H1 (cell line): ENCODE results near the gene CELA2A. TPM values are rescaled to one million over a fixed set of nuclear protein-coding genes. Genes with fewer than 3 reads are reported as not detected.

ENCODE experiments used
- CTCF ChIA-PET: fragments of 300-600 bp; sonication (Branson Sonifier 250); formaldehyde crosslinking; loops from one replicate; lab custom pipeline; 2021; ENCODE audit not compliant: partially characterized antibody; lab: Charles Lee
- POLR2A ChIA-PET: fragments of 300-600 bp; sonication (Branson Sonifier 250); formaldehyde crosslinking; loops from one replicate; lab custom pipeline; 2021; ENCODE audit warnings: inconsistent platforms; ENCODE audit not compliant: partially characterized antibody; lab: Charles Lee
- DNase-seq, 2 experiments: peaks; one replicate each; pipeline versions ENCODE4 v3.0.0 to v3.0.0-alpha.2; 2010 to 2022; ENCODE audit warnings: low spot score in 2 of 2, low read depth in 1 of 2, mixed read lengths in 1 of 2
- FAIRE-seq: peaks from 2 replicates; lab custom pipeline; 2011; peaks lifted over from hg19 to GRCh38; lab: Jason Lieb, UNC
- H2AFZ ChIP-seq: 2 replicates; pipeline ENCODE4 v1.8.1; 2012; ENCODE audit warnings: low read length, inconsistent platforms
- H2AK5ac ChIP-seq: 2 replicates; pipeline ENCODE4 v1.6.1; 2013; ENCODE audit warnings: low read depth, low read length
- H2BK120ac ChIP-seq: replicated peaks from 2 replicates; pipeline ENCODE3; 2013; ENCODE audit warnings: low read depth, low read length, inconsistent platforms
- H2BK12ac ChIP-seq: 2 replicates; pipeline ENCODE4 v1.6.1; 2013; ENCODE audit warnings: low read depth, low read length
- H2BK15ac ChIP-seq: 2 replicates; pipeline ENCODE4 v1.6.1; 2013; ENCODE audit warnings: low read length
- H2BK20ac ChIP-seq: 2 replicates; pipeline ENCODE4 v1.6.1; 2013; ENCODE audit warnings: low read length
- H2BK5ac ChIP-seq: 2 replicates; pipeline ENCODE4 v1.6.1; 2013; ENCODE audit warnings: low read depth, low read length
- H3K14ac ChIP-seq: 2 replicates; pipeline ENCODE4 v1.6.1; 2013; ENCODE audit warnings: inconsistent platforms; ENCODE audit not compliant: insufficient read length
- H3K18ac ChIP-seq: 2 replicates; pipeline ENCODE4 v1.6.1; 2013; ENCODE audit warnings: low read length; ENCODE audit errors: extremely low read depth
- H3K23ac ChIP-seq: 2 replicates; pipeline ENCODE4 v1.6.1; 2013; ENCODE audit warnings: inconsistent platforms; ENCODE audit not compliant: insufficient read length
- H3K23me2 ChIP-seq: 2 replicates; pipeline ENCODE4 v1.6.1; 2013; ENCODE audit warnings: low read depth, low read length
- H3K27ac ChIP-seq: 2 replicates; pipeline ENCODE4 v1.6.1; 2011; ENCODE audit warnings: low read depth, low read length, inconsistent platforms
- H3K27me3 ChIP-seq, 4 experiments: replicated peaks in 1 of 4; 1 replicate in 1 of 4; 2 replicates in 3 of 4; pipeline versions ENCODE4 v1.6.1 to v1.8.1; 2011 to 2013; ENCODE audit warnings: low read length in 3 of 4, mild to moderate bottlenecking in 3 of 4, inconsistent platforms in 2 of 4, mixed read lengths in 2 of 4, moderate library complexity in 1 of 4; ENCODE audit not compliant: control insufficient read depth in 3 of 4, insufficient read depth in 3 of 4; ENCODE audit errors: extremely low read depth in 1 of 4
- H3K36me3 ChIP-seq, 4 experiments: 2 replicates each; pipeline versions ENCODE4 v1.6.1 to v1.8.1; 2011 to 2013; ENCODE audit warnings: mild to moderate bottlenecking in 4 of 4, low read length in 3 of 4, moderate library complexity in 2 of 4, control low read depth in 1 of 4, inconsistent platforms in 1 of 4; ENCODE audit not compliant: insufficient read depth in 4 of 4, control insufficient read depth in 2 of 4
- H3K4ac ChIP-seq: replicated peaks from 2 replicates; pipeline ENCODE3; 2013; ENCODE audit warnings: low read length, low read depth, mixed read lengths, inconsistent platforms; ENCODE audit not compliant: insufficient read length
- H3K4me1 ChIP-seq, 4 experiments: replicated peaks in 1 of 4; 1 replicate in 1 of 4; 2 replicates in 3 of 4; pipeline versions ENCODE4 v1.6.1 to v1.8.1; 2011 to 2013; ENCODE audit warnings: low read length in 3 of 4, inconsistent platforms in 2 of 4, mixed read lengths in 1 of 4; ENCODE audit not compliant: insufficient read depth in 4 of 4, control insufficient read depth in 3 of 4
- H3K4me2 ChIP-seq, 2 experiments: 2 replicates each; pipeline versions ENCODE4 v1.6.1 to v1.8.1; 2011 to 2013; ENCODE audit warnings: low read depth in 2 of 2, low read length in 2 of 2, control low read depth in 1 of 2, inconsistent platforms in 1 of 2, mild to moderate bottlenecking in 1 of 2; ENCODE audit not compliant: insufficient read depth in 1 of 2
- H3K4me3 ChIP-seq, 4 experiments: fragments of 200-600, 300-600 bp in 1 of 4; sonication (generic), shearing (Covaris generic), sonication (Bioruptor Twin) in 1 of 4; 2 replicates each; pipeline versions ENCODE4 v1.5.1 to v1.8.1; 2011 to 2016; ENCODE audit warnings: low read length in 4 of 4, low read depth in 3 of 4, control low read depth in 2 of 4, inconsistent platforms in 2 of 4, mild to moderate bottlenecking in 2 of 4, mixed read lengths in 1 of 4, moderate library complexity in 1 of 4; ENCODE audit not compliant: insufficient read depth in 2 of 4; ENCODE audit errors: extremely low read depth in 1 of 4
- H3K56ac ChIP-seq: replicated peaks from 2 replicates; pipeline ENCODE3; 2013; ENCODE audit warnings: low read depth, mild to moderate bottlenecking, mixed read lengths, low read length, inconsistent platforms; ENCODE audit not compliant: insufficient read length
- H3K79me1 ChIP-seq: 2 replicates; pipeline ENCODE4 v1.6.1; 2013; ENCODE audit warnings: low read depth, low read length, control low read depth
- H3K79me2 ChIP-seq, 2 experiments: 2 replicates each; pipeline versions ENCODE4 v1.6.1 to v1.8.1; 2012 to 2013; ENCODE audit warnings: low read length in 2 of 2, mild to moderate bottlenecking in 2 of 2, inconsistent platforms in 1 of 2; ENCODE audit not compliant: insufficient read depth in 2 of 2, control insufficient read depth in 1 of 2
- H3K9ac ChIP-seq, 4 experiments: replicated peaks in 1 of 4; 1 replicate in 1 of 4; 2 replicates in 3 of 4; pipeline versions ENCODE4 v1.6.1 to v1.8.1; 2011 to 2013; ENCODE audit warnings: low read depth in 3 of 4, low read length in 3 of 4, control low read depth in 2 of 4, mild to moderate bottlenecking in 2 of 4, moderate library complexity in 2 of 4, inconsistent platforms in 1 of 4; ENCODE audit errors: extremely low read depth in 1 of 4
- H3K9me3 ChIP-seq, 2 experiments: 2 replicates each; pipeline versions ENCODE4 v1.6.1 to v1.8.1; 2012 to 2013; ENCODE audit warnings: mild to moderate bottlenecking in 2 of 2, moderate library complexity in 2 of 2, control low read depth in 1 of 2, inconsistent platforms in 1 of 2, low read depth in 1 of 2, low read length in 1 of 2, mixed read lengths in 1 of 2; ENCODE audit not compliant: insufficient read depth in 2 of 2
- H4K20me1 ChIP-seq, 2 experiments: replicated peaks in 1 of 2; 2 replicates each; pipeline versions ENCODE3 to v1.8.1; 2011 to 2013; ENCODE audit warnings: inconsistent platforms in 2 of 2, low read length in 2 of 2, mild to moderate bottlenecking in 1 of 2; ENCODE audit not compliant: insufficient read depth in 2 of 2, control insufficient read depth in 1 of 2
- H4K5ac ChIP-seq: 2 replicates; pipeline ENCODE4 v1.6.1; 2013; ENCODE audit warnings: low read length, low read depth, mixed read lengths, inconsistent platforms; ENCODE audit not compliant: insufficient read length
- H4K8ac ChIP-seq: 2 replicates; pipeline ENCODE4 v1.8.0; 2013; ENCODE audit warnings: mild to moderate bottlenecking, moderate library complexity, low read length, inconsistent platforms; ENCODE audit not compliant: insufficient read depth; ENCODE audit errors: extremely low read depth
- H4K91ac ChIP-seq: replicated peaks from 2 replicates; pipeline ENCODE3; 2013; ENCODE audit warnings: low read length, mixed read lengths, inconsistent platforms; ENCODE audit not compliant: insufficient read length
- ATF2 ChIP-seq: IDR thresholded peaks from 2 replicates; pipeline ENCODE4 v1.6.1; 2012; ENCODE audit warnings: low read length, inconsistent platforms
- CBX5 ChIP-seq: fragments of 300-800, 300-1000 bp; sonication (generic); IDR thresholded peaks from 2 replicates; pipeline ENCODE4 v1.7.1; 2016; ENCODE audit warnings: antibody characterized with exemption, low read length, low read depth
- EZH2 ChIP-seq: fragments of 200-600 bp; sonication (generic); IDR thresholded peaks from 2 replicates; pipeline ENCODE4 v1.7.1; 2012; ENCODE audit warnings: low read depth, mild to moderate bottlenecking, moderate library complexity, low read length, inconsistent platforms; ENCODE audit not compliant: severe bottlenecking
- MAX ChIP-seq: IDR thresholded peaks from 2 replicates; pipeline ENCODE4 v1.6.1; 2012; ENCODE audit warnings: inconsistent platforms
- RNF2 ChIP-seq: fragments of 200-900, 300-1000 bp; sonication (generic); IDR thresholded peaks from 2 replicates; pipeline ENCODE4 v1.7.1; 2016; ENCODE audit warnings: borderline replicate concordance, low read depth, mild to moderate bottlenecking, antibody characterized with exemption, low read length; ENCODE audit not compliant: poor library complexity, severe bottlenecking; ENCODE audit errors: missing control alignments
- RXRA ChIP-seq: IDR thresholded peaks from 2 replicates; pipeline ENCODE4 v1.6.1; 2011; ENCODE audit warnings: low read depth, mild to moderate bottlenecking, low read length, moderate library complexity; ENCODE audit not compliant: insufficient read depth
- SP1 ChIP-seq: IDR thresholded peaks from 2 replicates; pipeline ENCODE4 v1.6.1; 2011; ENCODE audit warnings: low read depth, low read length
- TAF1 ChIP-seq: IDR thresholded peaks from 2 replicates; pipeline ENCODE4 v1.6.1; 2011; ENCODE audit warnings: mild to moderate bottlenecking, low read depth, low read length
- TBP ChIP-seq: IDR thresholded peaks from 2 replicates; pipeline ENCODE4 v1.6.1; 2011; ENCODE audit warnings: low read depth, low read length, improper control_type of control experiment
- TCF12 ChIP-seq: IDR thresholded peaks from 2 replicates; pipeline ENCODE4 v1.6.1; 2011; ENCODE audit warnings: low read depth, mild to moderate bottlenecking, low read length
- USF2 ChIP-seq: IDR thresholded peaks from 2 replicates; pipeline ENCODE4 v1.6.1; 2011; ENCODE audit warnings: low read length, improper control_type of control experiment
- WGBS, 2 experiments: shearing (Covaris generic) in 1 of 2; methylation state at CpG; one replicate each; pipeline versions ENCODE4 v1.1.6 to v1.1.7; 2013 to 2015; ENCODE audit warnings: low lambda C conversion rate in 2 of 2, mixed read lengths in 2 of 2, inconsistent platforms in 1 of 2, low coverage in 1 of 2, missing lambda C conversion rate in 1 of 2; ENCODE audit not compliant: insufficient replicate concordance in 2 of 2, insufficient coverage in 1 of 2, insufficient read length in 1 of 2; ENCODE audit errors: extremely low coverage in 1 of 2, missing lambda C conversion rate in 1 of 2; 5-methylcytosine and 5-hydroxymethylcytosine counted together
- polyA plus RNA-seq, 7 experiments: library from polyadenylated mRNA; depleted of rRNA in 3 of 7; stranded (reverse) in 5 of 7; unstranded in 2 of 7; fragments of >200 nt in 5 of 7; fragments of 200-250 nt in 2 of 7; gene quantifications; 1 replicate in 5 of 7; 2 replicates in 1 of 7; 4 replicates in 1 of 7; pipeline versions ENCODE4 v1.2.1 to v1.2.3, GENCODE V29; 2011 to 2013; ENCODE audit warnings: missing spikeins in 2 of 7, mixed read lengths in 2 of 7
- total RNA-seq: library from RNA; stranded (reverse); fragmentation: NEBNext Ultra II Directional; extraction: Animal tissue kit (Norgen Biotek cat#: 25700); gene quantifications from 2 replicates; pipeline ENCODE4 v1.2.1, GENCODE V29; 2021

The CELA2A gene
- total and polyA plus RNA-seq, 2 of the 8 experiments (the other 6 are each of a cell fraction or from before 2014, with no cell fraction given) = not detected

- WGBS, 2 experiments = 91% methylated on average over 2 of the region's 2 CpGs; no CpG with 5 or more reads in 1 of the 2 experiments
- Histone ChIP-seq H2BK15ac (no peak overlapping the region), H3K9ac (no peak overlapping the region), H4K20me1 (no peaks in the 10 kb centered on the region), H4K91ac (no peak overlapping the region), H3K27me3 (no peaks in the 10 kb centered on the region), H3K79me2 (no peaks in the 10 kb centered on the region), H3K27ac (no peak overlapping the region), H3K23ac (no peak overlapping the region), H3K9me3 (no peaks in the 10 kb centered on the region), H3K79me1 (no peaks in the 10 kb centered on the region), H4K5ac (no peak overlapping the region), H3K23me2 (no peaks in the 10 kb centered on the region), H2AK5ac (no peak overlapping the region), H2BK12ac (no peak overlapping the region), H3K4ac (no peak overlapping the region), H4K8ac (no peak overlapping the region), H3K18ac (no peak overlapping the region), H3K56ac (no peak overlapping the region), H2BK20ac (no peak overlapping the region), H2AFZ (no peak overlapping the region), H3K4me1 (no peaks in the 10 kb centered on the region), H2BK5ac (no peak overlapping the region), H3K14ac (no peak overlapping the region), H2BK120ac (no peak overlapping the region), H3K4me3 (no peak overlapping the region), H3K36me3 (no peaks in the 10 kb centered on the region), H3K4me2 (no peak overlapping the region)
- ChIA-PET CTCF (no interaction called here), POLR2A (no interaction called here)
- FAIRE-seq (no peak), DNase-seq (no peak)
- TF ChIP-seq TBP (no peak), CBX5 (no peak), TCF12 (no peak), SP1 (no peak), EZH2 (no peak), RNF2 (no peak), MAX (no peak), ATF2 (no peak), TAF1 (no peak), USF2 (no peak), RXRA (no peak)
Observed at GRCh38 chr1:15457585-15457984, 1.1 kb downstream of the CELA2A start.
